ENCODE measurements around the gene DDX1. TPM values are rescaled to one million over a fixed set of nuclear protein-coding genes. Genes with fewer than 3 reads are reported as not detected.

DDX1 gene
- total RNA-seq, 1 experiment from 2014 or later = 37.5 TPM

DNA sequence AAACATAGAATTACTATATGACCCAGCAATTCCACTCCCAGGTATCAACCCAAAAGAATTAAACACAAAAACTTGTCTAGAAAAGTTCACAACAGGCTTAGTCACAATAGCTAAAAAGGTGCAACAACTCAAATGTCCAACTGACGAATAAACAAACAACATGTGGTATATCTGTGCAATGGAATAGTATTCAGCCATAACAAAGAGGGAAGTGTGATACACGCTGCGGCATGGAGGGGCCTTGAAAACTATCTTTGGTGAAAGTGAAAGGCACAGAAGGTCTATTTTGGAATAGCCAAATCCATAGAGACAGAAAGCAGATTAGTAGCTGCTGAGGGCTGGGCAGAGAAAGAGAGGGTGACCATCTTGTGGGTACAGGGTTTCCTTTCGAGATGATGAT is 72.1 kb downstream of the DDX1 start:
- H2AFZ ChIP-seq (ENCODE audit: low read length) = no peak overlapping the region
- H4K20me1 ChIP-seq (ENCODE audit: insufficient read depth, low read depth, low read length) = no peaks in the 10 kb centered on the region
- H3K4me2 ChIP-seq (ENCODE audit: low read depth, low read length, poor library complexity, severe bottlenecking) = no peak overlapping the region
- no peak overlapping the region for H3K4me3 ChIP-seq (ENCODE audit: low read length)
- H3K4me1 ChIP-seq (ENCODE audit: low read length) = no peaks in the 10 kb centered on the region
- H3K27ac ChIP-seq (ENCODE audit: low read length) = no peak overlapping the region
- H3K9ac ChIP-seq (ENCODE audit: low read length) = no peak overlapping the region
- H3K79me2 ChIP-seq (ENCODE audit: low read length) = no peaks in the 10 kb centered on the region
- no peaks in the 10 kb centered on the region for H3K27me3 ChIP-seq (ENCODE audit: low read length)
- H3K9me3 ChIP-seq (ENCODE audit: low read length) = no peaks in the 10 kb centered on the region
- DNase-seq = no peak
- H3K36me3 ChIP-seq (ENCODE audit: insufficient read depth, low read length) = no peaks in the 10 kb centered on the region
- no peaks in the 10 kb centered on the region for H3K9me2 ChIP-seq (replicated peaks; ENCODE audit: insufficient read depth, low read length)

DNA sequence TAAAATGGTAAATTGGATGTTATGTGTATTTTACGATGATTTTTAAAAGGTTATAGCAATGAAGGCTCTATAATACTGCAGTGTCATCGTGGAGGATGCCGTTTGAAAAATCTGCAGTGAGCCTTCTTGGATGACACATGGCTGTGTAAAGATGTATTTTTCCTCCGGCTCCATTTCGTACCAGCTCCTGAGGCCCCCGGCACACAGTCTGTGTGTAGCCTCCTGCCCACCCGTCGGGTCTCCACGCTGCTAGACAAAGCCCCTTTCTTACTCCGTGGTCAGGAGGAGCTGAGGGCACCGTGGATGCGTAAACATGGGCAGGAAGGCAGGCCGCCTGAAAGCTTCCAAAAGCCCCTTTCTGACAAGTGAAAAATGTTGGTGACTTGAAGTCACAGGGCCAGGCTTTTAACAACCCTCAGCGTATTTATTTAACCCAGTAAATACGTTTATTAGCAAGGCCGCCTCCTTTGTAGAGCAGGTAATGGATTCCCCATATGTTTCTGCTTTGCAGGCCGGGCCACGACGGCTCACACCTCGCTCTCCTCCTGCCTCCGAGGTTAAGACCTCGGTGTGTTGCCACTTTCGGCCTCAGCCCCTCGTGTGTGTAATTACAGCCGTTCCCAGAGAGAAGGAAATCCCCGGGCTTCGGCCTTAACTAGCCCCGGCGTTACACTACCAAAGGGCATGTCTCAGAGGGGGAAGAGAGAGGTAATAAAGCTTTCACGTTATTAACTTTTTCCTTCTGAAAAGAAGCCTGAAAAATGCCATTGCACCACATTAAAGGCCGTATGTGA is 72.8 kb downstream of the DDX1 start:
- Histone ChIP-seq H3K36me3 (ENCODE audit: insufficient read depth, low read length) (no peaks in the 10 kb centered on the region), H3K9me3 (ENCODE audit: low read length) (no peaks in the 10 kb centered on the region), H3K9me2 (replicated peaks; ENCODE audit: insufficient read depth, low read length) (no peaks in the 10 kb centered on the region), H3K4me3 (ENCODE audit: low read length) (no peak overlapping the region), H3K4me1 (ENCODE audit: low read length) (no peaks in the 10 kb centered on the region), H3K27ac (ENCODE audit: low read length) (no peak overlapping the region), H3K27me3 (ENCODE audit: low read length) (no peaks in the 10 kb centered on the region), H4K20me1 (ENCODE audit: insufficient read depth, low read depth, low read length) (no peaks in the 10 kb centered on the region), H3K79me2 (ENCODE audit: low read length) (no peaks in the 10 kb centered on the region), H3K9ac (ENCODE audit: low read length) (no peak overlapping the region), H3K4me2 (ENCODE audit: low read depth, low read length, poor library complexity, severe bottlenecking) (no peak overlapping the region), H2AFZ (ENCODE audit: low read length) (no peak overlapping the region)
- DNase-seq = no peak

DNA sequence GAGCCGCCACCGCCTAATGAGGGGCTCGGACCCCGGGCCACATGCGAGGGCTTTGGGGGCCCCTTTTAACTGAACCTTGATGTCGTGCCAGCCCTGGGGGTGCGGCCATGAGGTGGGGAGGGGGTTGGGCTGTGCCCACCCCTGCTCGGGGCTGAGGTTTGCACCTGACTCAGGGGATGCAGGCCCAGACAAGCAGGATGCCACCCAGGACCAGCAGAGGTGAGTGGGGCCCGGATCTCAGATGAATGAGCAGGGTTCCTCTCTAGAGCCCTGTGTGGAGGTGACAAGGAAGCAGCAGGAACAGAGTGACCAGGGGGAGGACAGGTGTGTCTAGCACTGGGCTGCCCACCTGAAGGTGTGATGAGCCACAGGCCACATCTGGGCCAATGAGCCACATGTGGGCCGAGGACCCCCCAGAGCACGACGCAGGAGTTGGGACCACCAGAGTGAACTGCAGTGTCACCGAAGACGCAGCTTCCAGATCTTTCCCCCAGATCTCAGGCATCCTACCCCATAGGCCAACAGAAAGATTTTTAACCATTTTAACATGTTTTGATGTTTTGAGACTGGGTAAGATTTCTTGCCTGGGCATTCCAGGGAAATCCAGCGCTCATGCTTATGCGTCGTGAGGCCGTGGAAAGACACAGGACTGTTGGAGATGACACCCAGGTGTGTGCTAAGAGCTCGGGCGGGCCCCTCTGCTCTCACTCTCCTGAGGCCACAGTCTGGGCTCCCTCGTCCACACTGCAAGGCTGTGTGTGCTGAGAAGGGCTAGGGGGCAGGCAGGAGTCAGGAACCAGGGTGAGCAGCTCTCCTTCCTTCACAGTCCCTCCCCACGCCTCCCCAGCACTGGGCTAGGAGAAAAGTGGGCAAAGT is 73.6 kb downstream of the DDX1 start:
- Histone ChIP-seq H4K20me1 (ENCODE audit: insufficient read depth, low read depth, low read length) (no peaks in the 10 kb centered on the region), H3K4me1 (ENCODE audit: low read length) (no peaks in the 10 kb centered on the region), H3K27ac (ENCODE audit: low read length) (no peak overlapping the region), H3K27me3 (ENCODE audit: low read length) (no peaks in the 10 kb centered on the region), H3K9me3 (ENCODE audit: low read length) (no peaks in the 10 kb centered on the region), H3K9me2 (replicated peaks; ENCODE audit: insufficient read depth, low read length) (no peaks in the 10 kb centered on the region), H2AFZ (ENCODE audit: low read length) (no peak overlapping the region), H3K9ac (ENCODE audit: low read length) (no peak overlapping the region), H3K79me2 (ENCODE audit: low read length) (no peaks in the 10 kb centered on the region), H3K4me3 (ENCODE audit: low read length) (no peak overlapping the region), H3K4me2 (ENCODE audit: low read depth, low read length, poor library complexity, severe bottlenecking) (no peak overlapping the region), H3K36me3 (ENCODE audit: insufficient read depth, low read length) (no peaks in the 10 kb centered on the region)
- no peak for DNase-seq

DNA sequence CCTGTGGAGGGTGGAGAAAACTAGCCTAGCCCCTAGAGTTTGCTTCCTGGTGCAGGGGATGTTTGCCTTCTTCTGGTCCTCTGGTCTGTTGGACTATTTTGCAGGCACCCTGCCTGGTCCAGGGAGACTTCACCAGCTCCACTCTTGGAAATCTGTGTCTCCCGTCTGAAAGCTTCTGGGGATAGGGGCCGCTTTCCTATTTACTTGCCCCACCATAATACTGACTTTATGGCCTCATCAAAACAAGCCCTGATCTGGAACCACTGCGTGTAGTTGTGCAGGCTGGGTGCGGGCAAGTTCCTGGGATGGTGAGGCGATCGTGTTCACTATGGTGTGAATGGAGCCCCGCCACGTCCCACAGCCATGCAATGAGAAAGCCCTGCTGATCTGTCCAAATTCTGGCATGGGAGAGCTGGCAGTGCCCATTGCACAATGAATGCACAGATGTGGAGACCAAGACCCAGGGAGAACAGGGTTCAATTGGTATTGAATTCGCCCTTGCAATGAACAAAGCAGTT is 74.3 kb downstream of the DDX1 start:
- H3K79me2 ChIP-seq (ENCODE audit: low read length) = no peaks in the 10 kb centered on the region

DNA sequence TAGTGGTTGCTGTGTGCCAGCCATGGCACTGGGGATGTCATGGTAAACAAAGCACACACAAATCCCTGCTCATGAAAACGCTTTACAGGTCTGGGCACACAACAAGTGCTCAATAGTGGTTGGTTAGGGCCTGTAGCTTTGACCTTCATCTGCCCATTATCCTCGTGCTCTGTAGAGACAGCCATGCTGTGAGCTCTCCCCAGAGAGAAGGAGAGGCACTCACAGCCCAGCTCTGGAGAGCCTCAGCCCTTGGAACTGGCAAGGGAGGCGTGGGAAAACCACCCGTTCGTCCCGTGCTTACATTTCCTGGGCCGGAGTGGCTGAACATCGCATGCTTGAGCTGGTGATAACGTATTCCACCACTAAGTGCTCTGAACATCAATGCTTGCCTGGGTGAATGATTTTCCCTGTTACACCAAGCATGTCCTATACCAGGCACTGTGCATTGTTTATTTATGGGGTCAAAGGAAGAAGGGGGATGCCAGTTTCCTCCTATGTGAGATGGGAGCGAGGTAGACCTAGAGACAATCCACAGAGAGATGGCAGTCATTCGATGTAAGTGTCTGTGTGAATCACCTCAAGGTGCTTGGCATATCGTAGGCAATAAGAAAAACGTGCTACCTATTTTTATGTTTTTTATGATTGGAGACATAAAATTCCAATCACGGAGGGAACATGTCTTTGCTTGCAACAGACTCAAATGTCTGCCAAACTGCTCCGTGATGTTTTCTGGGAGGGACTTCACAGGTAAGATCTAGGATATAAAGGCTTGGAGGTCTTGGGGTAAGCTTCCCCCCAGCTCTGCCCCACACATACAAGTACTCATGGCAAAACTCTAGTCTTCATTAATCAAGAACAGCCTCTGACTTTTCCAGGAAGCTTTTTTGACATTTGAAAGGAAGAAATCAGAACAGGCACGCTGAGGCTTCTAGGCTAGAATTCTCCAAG is 75.5 kb downstream of the DDX1 start:
- Histone ChIP-seq H3K9me3 (ENCODE audit: low read length) (no peaks in the 10 kb centered on the region), H3K4me2 (ENCODE audit: low read depth, low read length, poor library complexity, severe bottlenecking) (no peak overlapping the region), H2AFZ (ENCODE audit: low read length) (no peak overlapping the region), H3K4me3 (ENCODE audit: low read length) (no peak overlapping the region), H3K27me3 (ENCODE audit: low read length) (no peaks in the 10 kb centered on the region), H3K36me3 (ENCODE audit: insufficient read depth, low read length) (no peaks in the 10 kb centered on the region), H3K9me2 (replicated peaks; ENCODE audit: insufficient read depth, low read length) (no peaks in the 10 kb centered on the region), H3K27ac (ENCODE audit: low read length) (no peak overlapping the region), H3K4me1 (ENCODE audit: low read length) (no peaks in the 10 kb centered on the region), H3K9ac (ENCODE audit: low read length) (no peak overlapping the region), H3K79me2 (ENCODE audit: low read length) (no peaks in the 10 kb centered on the region), H4K20me1 (ENCODE audit: insufficient read depth, low read depth, low read length) (no peaks in the 10 kb centered on the region)
- DNase-seq = no peak

More for the DNA sequence above, 74.3 kb downstream of the DDX1 start:
- H3K9me2 ChIP-seq (replicated peaks; ENCODE audit: insufficient read depth, low read length) = no peaks in the 10 kb centered on the region
- no peaks in the 10 kb centered on the region for H3K27me3 ChIP-seq (ENCODE audit: low read length)
- H4K20me1 ChIP-seq (ENCODE audit: insufficient read depth, low read depth, low read length) = no peaks in the 10 kb centered on the region
- no peak for DNase-seq
- H3K9me3 ChIP-seq (ENCODE audit: low read length) = no peaks in the 10 kb centered on the region
- H3K27ac ChIP-seq (ENCODE audit: low read length) = no peak overlapping the region
- no peak overlapping the region for H3K9ac ChIP-seq (ENCODE audit: low read length)
- no peaks in the 10 kb centered on the region for H3K36me3 ChIP-seq (ENCODE audit: insufficient read depth, low read length)
- no peaks in the 10 kb centered on the region for H3K4me1 ChIP-seq (ENCODE audit: low read length)
- no peak overlapping the region for H3K4me2 ChIP-seq (ENCODE audit: low read depth, low read length, poor library complexity, severe bottlenecking)
- H3K4me3 ChIP-seq (ENCODE audit: low read length) = no peak overlapping the region
- no peak overlapping the region for H2AFZ ChIP-seq (ENCODE audit: low read length)

DNA sequence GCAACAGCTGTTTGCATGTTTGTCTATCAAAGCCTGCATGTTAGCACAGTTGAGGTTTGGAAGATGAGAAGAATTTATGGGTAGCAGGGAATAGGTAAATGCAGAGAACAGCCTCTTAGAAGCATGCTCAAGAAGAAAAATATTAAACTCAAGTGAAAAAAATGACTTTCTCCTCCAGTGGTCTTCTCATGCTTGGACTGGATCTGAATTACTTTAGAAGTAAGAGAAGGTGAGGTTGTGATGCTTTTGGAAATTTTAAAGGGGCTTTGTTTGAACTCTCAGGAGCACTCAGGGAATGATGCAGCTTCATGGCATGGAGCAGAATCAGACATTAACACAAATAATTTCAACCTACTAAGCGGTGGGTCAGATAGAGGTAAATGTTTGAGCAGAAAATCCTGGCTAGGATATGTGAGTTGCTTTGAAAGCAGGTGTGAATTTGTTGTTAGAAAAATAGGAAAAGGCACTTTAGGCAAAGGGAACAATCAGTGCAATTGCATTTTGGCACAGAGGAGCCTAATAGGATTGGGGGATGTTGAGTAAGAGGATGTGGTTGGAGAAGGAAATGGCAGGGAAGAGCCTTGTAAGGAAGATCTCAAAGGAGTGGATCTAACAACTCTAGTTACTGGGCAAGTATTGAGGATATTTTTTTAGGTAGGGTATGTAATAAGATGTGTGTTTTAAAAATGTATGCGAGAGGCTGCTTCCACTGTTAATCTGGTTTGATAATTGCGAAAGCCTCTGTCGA is 76.3 kb downstream of the DDX1 start:
- Histone ChIP-seq H3K9me3 (ENCODE audit: low read length) (no peaks in the 10 kb centered on the region), H4K20me1 (ENCODE audit: insufficient read depth, low read depth, low read length) (no peaks in the 10 kb centered on the region), H3K36me3 (ENCODE audit: insufficient read depth, low read length) (no peaks in the 10 kb centered on the region), H3K79me2 (ENCODE audit: low read length) (no peaks in the 10 kb centered on the region), H3K4me2 (ENCODE audit: low read depth, low read length, poor library complexity, severe bottlenecking) (no peak overlapping the region), H3K27ac (ENCODE audit: low read length) (no peak overlapping the region), H2AFZ (ENCODE audit: low read length) (no peak overlapping the region), H3K4me3 (ENCODE audit: low read length) (no peak overlapping the region), H3K9me2 (replicated peaks; ENCODE audit: insufficient read depth, low read length) (no peaks in the 10 kb centered on the region), H3K27me3 (ENCODE audit: low read length) (no peaks in the 10 kb centered on the region), H3K4me1 (ENCODE audit: low read length) (no peaks in the 10 kb centered on the region), H3K9ac (ENCODE audit: low read length) (no peak overlapping the region)
- no peak for DNase-seq

DNA sequence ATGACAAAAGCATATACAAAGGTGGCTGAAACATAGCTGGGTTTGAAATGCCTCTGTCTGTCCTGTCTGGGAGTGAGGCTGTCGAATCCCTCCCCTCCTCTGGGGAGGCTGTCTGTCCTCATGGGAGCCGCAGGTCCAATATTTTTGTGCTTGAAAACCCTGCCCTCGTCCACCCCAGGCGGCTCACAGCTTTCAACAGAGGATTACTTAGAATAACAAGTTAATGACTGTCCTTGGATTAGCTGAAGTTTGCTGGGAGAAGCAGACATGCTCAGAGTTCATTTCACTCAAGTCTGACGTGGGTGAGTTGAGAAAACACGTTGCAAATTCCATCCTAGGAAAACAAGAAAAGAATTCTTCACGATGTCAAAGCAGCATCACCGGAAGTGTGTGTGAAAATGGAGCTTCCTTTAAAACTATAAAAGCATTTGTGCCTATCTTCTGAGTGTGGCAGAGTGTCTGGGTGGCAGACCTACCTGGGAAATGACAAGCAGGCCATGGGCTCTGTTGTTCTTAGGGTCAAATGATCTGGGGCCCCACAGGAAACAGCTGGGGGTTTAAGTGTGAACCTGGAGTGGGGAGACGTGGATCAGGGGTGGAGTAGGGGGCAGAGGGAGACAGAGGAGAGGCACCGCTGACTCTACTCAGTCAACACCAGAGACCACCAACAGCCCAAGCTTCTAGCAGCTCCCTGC is 77.1 kb downstream of the DDX1 start:
- H3K4me3 ChIP-seq (ENCODE audit: low read length) = no peak overlapping the region
- no peaks in the 10 kb centered on the region for H3K79me2 ChIP-seq (ENCODE audit: low read length)
- DNase-seq = no peak
- H2AFZ ChIP-seq (ENCODE audit: low read length) = no peak overlapping the region
- no peak overlapping the region for H3K9ac ChIP-seq (ENCODE audit: low read length)
- no peaks in the 10 kb centered on the region for H3K4me1 ChIP-seq (ENCODE audit: low read length)
- no peaks in the 10 kb centered on the region for H3K27me3 ChIP-seq (ENCODE audit: low read length)
- no peaks in the 10 kb centered on the region for H3K9me3 ChIP-seq (ENCODE audit: low read length)
- H3K27ac ChIP-seq (ENCODE audit: low read length) = no peak overlapping the region
- no peaks in the 10 kb centered on the region for H3K36me3 ChIP-seq (ENCODE audit: insufficient read depth, low read length)
- H3K4me2 ChIP-seq (ENCODE audit: low read depth, low read length, poor library complexity, severe bottlenecking) = no peak overlapping the region
- no peaks in the 10 kb centered on the region for H4K20me1 ChIP-seq (ENCODE audit: insufficient read depth, low read depth, low read length)
- no peaks in the 10 kb centered on the region for H3K9me2 ChIP-seq (replicated peaks; ENCODE audit: insufficient read depth, low read length)

All from Karpas-422 (cell line).